HG03095 (cell line): ENCODE measurements around the gene FBXL13.
"Not testable (repeated sequence)": the region's sequence is repeated elsewhere in the genome, so short reads cannot be mapped to it uniquely, and the experiment has no call there.

Experiments
- ATAC-seq: cut with Tn5 transposase; IDR thresholded peaks from one replicate; pipeline ENCODE4 v1.9.1; 2021; ENCODE audit warnings: moderate library complexity; ENCODE audit not compliant: unreplicated experiment

Gene FBXL13

DNA sequence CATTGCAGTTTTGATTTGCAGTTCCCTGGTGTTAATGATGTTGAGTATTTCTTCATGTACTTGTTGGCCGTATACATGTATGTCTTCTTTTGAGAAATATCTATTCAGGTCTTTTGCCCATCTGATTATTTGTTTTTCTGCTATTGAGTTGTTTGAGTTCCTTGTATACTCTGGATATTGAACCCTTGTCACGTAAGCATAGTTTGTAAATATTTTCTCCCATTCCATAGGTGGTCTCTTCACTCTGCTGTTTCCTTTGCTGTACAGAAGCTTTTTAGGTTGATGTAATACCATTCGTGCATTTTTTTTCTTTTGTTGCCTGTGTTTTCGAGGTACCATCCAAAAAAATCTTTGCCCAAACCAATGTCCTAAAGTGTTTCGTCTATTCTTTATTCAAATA is 205.4 kb downstream of the FBXL13 start:
- ATAC-seq = no peak

DNA sequence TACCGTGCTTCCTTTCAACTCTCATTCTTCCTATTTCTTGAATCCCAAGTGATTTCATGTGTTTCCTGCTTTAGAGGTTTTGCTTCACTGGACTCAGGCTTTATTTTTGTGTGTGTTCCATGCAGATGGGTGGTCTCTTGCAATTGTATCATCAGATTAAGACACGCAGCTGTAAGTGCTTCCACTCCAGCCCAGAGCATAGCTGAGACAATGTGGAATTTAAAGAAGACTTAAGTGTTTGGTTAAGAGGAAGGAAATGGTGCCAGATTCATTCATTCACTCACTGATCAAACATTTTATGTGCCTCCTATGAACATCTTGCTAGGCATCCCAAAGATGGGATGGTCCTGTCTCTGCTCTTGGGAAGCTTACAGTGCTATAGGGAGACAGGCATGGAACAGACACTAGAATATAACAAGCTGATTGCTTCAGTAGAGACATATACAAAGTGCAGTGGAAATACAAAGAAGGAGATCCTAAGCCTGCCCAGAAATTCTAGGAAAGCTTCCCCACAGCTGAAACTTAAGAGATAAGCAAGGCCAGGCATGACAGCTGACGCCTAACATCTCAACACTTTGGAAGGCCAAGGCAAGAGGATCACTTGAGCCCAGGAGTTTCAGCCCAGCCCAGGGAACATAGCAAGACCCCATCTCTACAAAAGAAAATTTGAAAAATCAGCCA is 207.9 kb downstream of the FBXL13 start:
- no peak for ATAC-seq

- ATAC-seq = no peak
These were observed 209.6 kb downstream of the FBXL13 start for GRCh38 chr7:102864958-102865357.

- ATAC-seq = no peak
These were observed 214.2 kb downstream of the FBXL13 start for GRCh38 chr7:102860351-102860811.

- ATAC-seq = no peak
These were observed 214.8 kb downstream of the FBXL13 start for GRCh38 chr7:102859799-102860125.

DNA sequence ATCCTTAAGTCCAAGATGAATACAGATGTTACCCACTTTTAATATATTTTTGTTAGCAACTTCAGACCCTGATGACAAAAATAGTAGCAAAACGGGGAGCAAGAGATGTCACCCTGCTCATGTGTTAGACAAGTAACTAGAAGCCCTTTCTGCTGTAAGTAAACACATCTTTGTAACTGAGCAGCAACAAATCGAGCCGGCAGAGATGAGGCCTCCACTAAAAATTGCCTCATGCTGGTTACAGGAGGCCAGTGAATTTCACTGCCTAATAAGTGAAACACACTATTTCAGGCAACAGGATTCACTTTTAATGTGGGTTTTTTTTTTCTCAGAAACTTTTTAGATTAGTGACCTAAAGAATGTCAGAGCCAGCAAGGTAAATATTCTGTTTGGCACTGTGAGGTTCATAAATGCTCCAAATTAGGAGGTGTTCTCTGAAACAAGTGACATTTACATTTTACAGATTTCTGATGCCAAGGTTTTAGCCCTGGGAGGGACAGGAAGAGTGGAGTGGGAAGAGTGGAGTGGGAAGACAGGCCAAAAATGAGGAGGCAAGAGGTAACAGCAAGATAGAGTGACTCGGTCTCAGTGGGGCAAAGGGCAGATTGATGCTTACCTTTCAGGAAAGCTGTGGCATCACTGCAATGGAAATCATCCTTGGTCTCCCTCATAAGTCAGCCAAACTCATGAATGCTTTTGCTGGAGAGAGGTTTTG is 215.4 kb downstream of the FBXL13 start:
- ATAC-seq = no peak

- ATAC-seq = no peak
These were observed 218.6 kb downstream of the FBXL13 start for GRCh38 chr7:102856036-102856435.

GRCh38 chr7:102849538-102849937 is 225.1 kb downstream of the FBXL13 start:
- ATAC-seq = no peak

GRCh38 chr7:102849079-102849478 is 225.5 kb downstream of the FBXL13 start:
- no peak for ATAC-seq

DNA sequence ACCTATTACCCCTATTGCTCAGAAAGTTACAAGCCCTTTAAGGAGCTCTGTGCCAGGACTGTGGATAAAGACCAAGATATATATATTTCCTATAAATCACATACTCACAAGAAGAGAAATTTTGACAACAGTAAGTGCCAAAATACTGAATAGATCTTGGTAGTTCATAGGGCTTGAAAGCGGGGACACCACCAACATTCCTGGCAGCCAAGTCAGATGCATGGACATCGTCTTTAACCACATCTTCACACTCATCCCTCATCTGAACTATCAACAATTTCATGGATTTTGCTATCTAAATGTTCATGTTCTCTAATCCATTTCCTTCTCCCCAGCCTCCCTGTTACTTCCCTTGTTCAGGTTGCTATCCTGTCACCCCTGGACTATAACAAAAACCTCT is 229.2 kb downstream of the FBXL13 start:
- ATAC-seq = no peak

DNA sequence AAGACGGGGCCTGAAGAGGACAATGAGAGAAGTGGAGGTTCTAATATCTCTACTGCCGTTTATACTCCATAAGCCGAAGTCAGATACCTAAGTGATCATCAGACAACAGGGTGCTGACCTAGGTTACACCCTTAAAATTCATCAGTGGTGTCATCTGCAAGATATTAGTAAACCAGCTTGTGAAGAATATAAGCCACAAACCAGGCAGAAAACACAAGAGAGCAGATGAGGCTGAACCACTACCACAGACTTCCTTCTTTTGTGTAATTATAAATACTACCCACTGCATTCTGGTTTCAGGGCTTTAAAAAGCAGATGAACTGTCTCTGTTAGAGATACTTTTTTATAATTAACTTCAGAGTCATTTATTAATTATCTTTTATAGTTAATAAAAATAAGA is 230.7 kb downstream of the FBXL13 start:
- ATAC-seq = no peak

DNA sequence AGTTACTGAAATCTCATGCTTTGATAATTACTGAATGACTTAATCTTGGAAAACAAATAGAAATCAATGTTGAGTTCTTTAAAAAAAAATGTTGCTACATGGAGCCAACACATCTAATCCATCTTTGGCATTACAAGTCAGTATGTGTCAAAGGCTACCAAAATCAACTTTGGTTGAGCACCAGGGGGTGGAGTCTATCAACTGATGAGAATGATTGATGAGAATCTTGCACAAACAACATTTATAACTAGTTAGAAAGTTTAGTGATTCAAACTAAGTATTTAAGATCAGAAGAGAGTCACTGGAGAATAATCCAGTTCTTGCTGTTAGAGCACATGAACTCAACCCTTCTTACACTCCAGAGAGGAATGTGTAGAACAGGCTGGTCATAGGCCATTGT is 232.3 kb downstream of the FBXL13 start:
- no peak for ATAC-seq

- ATAC-seq = no peak
These were observed 233.3 kb downstream of the FBXL13 start for GRCh38 chr7:102841290-102841689.

GRCh38 chr7:102840404-102840803 is 234.2 kb downstream of the FBXL13 start:
- no peak for ATAC-seq

- not testable (repeated sequence) for ATAC-seq
These were observed 236.0 kb downstream of the FBXL13 start for GRCh38 chr7:102838572-102839101.

DNA sequence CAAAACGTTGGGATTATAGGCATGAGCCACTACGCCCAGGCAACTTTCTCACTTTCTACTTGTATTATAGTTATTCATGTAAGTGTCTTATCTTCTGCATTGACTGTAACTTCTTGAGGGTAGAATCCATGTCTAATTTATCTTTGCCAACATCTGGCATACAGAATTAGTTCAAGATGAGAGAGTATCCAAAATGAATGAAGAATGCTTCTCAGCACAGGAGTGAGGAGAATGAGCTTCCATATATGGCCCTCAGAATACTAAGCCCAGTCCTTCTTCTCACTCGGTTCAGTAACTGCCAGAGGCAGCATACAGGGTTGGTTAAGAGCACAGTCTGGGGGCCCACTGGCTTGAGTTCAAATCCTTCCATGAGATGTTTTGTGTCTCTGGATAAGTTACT is 236.8 kb downstream of the FBXL13 start:
- ATAC-seq = no peak

DNA sequence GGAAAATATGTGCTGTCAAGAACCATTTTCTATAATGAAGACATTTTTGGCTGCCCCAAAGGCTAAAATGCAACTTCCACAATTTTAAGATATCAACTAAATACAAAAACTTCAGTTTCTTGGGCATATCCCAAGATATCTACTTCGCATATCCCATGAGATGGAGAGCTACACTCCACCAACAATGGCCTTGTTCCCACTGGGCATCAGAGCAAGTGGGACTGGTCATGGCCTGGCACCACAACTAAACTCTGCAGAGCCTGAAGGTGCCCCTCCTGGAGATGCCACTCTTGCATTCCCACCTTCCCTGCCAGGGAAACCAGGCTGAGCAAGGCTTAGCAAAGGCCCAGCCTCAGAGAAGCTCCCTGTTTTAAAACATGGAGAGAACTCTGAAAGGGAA is 237.6 kb downstream of the FBXL13 start:
- ATAC-seq = no peak

- ATAC-seq = no peak
These were observed 238.2 kb downstream of the FBXL13 start for GRCh38 chr7:102836191-102836919.

GRCh38 chr7:102834999-102835398 is 239.6 kb downstream of the FBXL13 start:
- ATAC-seq = peak; percentile 92

DNA sequence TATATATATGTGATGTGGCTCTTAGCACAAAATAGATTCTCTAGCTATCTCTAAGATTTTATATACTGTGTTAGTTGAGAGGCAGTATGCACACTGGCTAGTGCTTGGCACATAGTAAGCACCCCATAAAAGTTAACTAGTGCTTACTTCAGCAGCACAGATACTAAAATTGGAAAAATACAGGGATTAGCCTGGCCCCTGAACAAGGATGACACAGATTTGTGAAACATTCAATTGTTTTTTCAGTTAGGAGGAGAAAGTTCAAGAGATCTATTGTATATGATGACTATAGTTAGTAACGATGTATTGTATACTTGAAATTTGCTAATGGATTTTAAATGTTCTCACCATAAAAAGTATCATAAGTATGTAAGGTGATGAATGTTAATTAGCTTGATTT is 240.1 kb downstream of the FBXL13 start:
- no peak for ATAC-seq

DNA sequence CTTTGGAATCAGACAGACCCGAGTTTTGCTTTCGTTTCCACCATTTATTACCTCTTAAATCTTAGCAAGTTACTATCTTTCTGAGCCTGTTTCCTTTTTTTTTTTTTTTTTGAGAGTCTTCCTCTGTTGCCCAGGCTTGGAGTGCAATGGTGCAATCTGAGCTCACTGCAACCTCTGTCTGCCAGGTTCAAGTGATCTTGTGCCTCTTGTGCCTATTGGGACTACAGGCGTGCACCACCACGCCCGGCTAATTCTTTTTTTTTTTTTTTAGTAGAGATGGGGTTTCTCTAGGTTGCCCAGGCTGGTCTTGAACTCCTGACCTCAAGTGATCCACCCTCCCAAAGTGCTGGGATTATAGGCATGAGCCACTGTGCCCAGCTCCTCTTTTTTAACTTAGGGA is 241.3 kb downstream of the FBXL13 start:
- ATAC-seq = no peak

GRCh38 chr7:102832674-102833073 is 241.9 kb downstream of the FBXL13 start:
- no peak for ATAC-seq
